ENCODE results near the gene NAGPA. TPM values are rescaled to one million over a fixed set of nuclear protein-coding genes. Genes with fewer than 3 reads are reported as not detected.
A peak's percentile ranks its signal among the peaks of the same experiment; 100 is the strongest.

Gene NAGPA
- total RNA-seq, 1 experiment from 2014 or later = 12.5 TPM

GRCh38 chr16:5059386-5060072 is 25.8 kb upstream of the NAGPA start:
- CTCF ChIA-PET = interaction anchor here (0.7 to 5.1 kb wide), 12 partner anchors 12 to 409 kb away, joined by 3 to 31 read pairs (median 10); partner anchors contain the start of gene SEC14L5
- peak overlapping the region; percentile 57 for H3K27ac Mint-ChIP-seq
- peaks cover 23% of the 10 kb centered on the region for H3K4me1 Mint-ChIP-seq
- ATAC-seq (peak; percentile 16), DNase-seq (ENCODE audit: low spot score) (no peak)
- no peaks in the 10 kb centered on the region for H3K9me3 Mint-ChIP-seq
- no peaks in the 10 kb centered on the region for H3K36me3 Mint-ChIP-seq
- POLR2A ChIA-PET = interaction anchor here (0.9 to 1.4 kb wide), 2 partner anchors 25 to 34 kb away, joined by 3 to 4 read pairs; no protein-coding TSS in a partner anchor
- no peak overlapping the region for H3K4me3 Mint-ChIP-seq
- TF ChIP-seq MXD4 (CRISPR knock-in tag; IDR thresholded peaks at IDR 0.05; ENCODE audit: borderline replicate concordance) (no peak), TEAD1 (CRISPR knock-in tag; IDR thresholded peaks at IDR 0.05) (no peak), ZMAT4 (CRISPR knock-in tag; IDR thresholded peaks at IDR 0.05) (no peak), CTCF (IDR thresholded peaks at IDR 0.05) (no peak), PRRX2 (CRISPR knock-in tag; IDR thresholded peaks at IDR 0.05) (no peak), FOXP1 (CRISPR knock-in tag; IDR thresholded peaks at IDR 0.05; ENCODE audit: borderline replicate concordance) (no peak), MYBL2 (CRISPR knock-in tag; IDR thresholded peaks at IDR 0.05) (no peak), HMGA2 (CRISPR knock-in tag; IDR thresholded peaks at IDR 0.05) (no peak), FOXP4 (CRISPR knock-in tag; IDR thresholded peaks at IDR 0.05) (no peak), ESRRA (CRISPR knock-in tag; IDR thresholded peaks at IDR 0.05; ENCODE audit: borderline replicate concordance) (no peak), TEAD4 (CRISPR knock-in tag; IDR thresholded peaks at IDR 0.05) (no peak), ZNF121 (CRISPR knock-in tag; IDR thresholded peaks at IDR 0.05) (no peak), ZNF263 (CRISPR knock-in tag; IDR thresholded peaks at IDR 0.05; ENCODE audit: low read depth) (no peak), NFE2L1 (CRISPR knock-in tag; IDR thresholded peaks at IDR 0.05) (no peak), FOXK1 (CRISPR knock-in tag; IDR thresholded peaks at IDR 0.05) (no peak)
- TF ChIP-seq, protein P1, sequence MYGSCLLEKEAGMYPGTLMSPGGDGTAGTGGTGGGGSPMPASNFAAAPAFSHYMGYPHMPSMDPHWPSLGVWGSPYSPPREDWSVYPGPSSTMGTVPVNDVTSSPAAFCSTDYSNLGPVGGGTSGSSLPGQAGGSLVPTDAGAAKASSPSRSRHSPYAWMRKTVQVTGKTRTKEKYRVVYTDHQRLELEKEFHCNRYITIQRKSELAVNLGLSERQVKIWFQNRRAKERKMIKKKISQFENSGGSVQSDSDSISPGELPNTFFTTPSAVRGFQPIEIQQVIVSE (CRISPR knock-in tag; IDR thresholded peaks at IDR 0.05; ENCODE audit: borderline replicate concordance) = no peak
- TF ChIP-seq, protein P2, sequence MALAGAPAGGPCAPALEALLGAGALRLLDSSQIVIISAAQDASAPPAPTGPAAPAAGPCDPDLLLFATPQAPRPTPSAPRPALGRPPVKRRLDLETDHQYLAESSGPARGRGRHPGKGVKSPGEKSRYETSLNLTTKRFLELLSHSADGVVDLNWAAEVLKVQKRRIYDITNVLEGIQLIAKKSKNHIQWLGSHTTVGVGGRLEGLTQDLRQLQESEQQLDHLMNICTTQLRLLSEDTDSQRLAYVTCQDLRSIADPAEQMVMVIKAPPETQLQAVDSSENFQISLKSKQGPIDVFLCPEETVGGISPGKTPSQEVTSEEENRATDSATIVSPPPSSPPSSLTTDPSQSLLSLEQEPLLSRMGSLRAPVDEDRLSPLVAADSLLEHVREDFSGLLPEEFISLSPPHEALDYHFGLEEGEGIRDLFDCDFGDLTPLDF (CRISPR knock-in tag; IDR thresholded peaks at IDR 0.05) = no peak
- TF ChIP-seq, protein P3, sequence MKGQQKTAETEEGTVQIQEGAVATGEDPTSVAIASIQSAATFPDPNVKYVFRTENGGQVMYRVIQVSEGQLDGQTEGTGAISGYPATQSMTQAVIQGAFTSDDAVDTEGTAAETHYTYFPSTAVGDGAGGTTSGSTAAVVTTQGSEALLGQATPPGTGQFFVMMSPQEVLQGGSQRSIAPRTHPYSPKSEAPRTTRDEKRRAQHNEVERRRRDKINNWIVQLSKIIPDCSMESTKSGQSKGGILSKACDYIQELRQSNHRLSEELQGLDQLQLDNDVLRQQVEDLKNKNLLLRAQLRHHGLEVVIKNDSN (CRISPR knock-in tag; IDR thresholded peaks at IDR 0.05) = no peak
- TF ChIP-seq, protein P4, sequence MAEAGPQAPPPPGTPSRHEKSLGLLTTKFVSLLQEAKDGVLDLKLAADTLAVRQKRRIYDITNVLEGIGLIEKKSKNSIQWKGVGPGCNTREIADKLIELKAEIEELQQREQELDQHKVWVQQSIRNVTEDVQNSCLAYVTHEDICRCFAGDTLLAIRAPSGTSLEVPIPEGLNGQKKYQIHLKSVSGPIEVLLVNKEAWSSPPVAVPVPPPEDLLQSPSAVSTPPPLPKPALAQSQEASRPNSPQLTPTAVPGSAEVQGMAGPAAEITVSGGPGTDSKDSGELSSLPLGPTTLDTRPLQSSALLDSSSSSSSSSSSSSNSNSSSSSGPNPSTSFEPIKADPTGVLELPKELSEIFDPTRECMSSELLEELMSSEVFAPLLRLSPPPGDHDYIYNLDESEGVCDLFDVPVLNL (CRISPR knock-in tag; IDR thresholded peaks at IDR 0.05; ENCODE audit: borderline replicate concordance, low read depth) = no peak
- no peaks in the 10 kb centered on the region; the same call in 1 of the 2 replicates for H3K27me3 Mint-ChIP-seq (ENCODE audit: low read depth)

Measured in WTC11 (cell line).